Middle frontal gyrus (tissue), 1 donor: ENCODE measurements around the gene MGAT4C.
"Not testable (repeated sequence)": the region's sequence is repeated elsewhere in the genome, so short reads cannot be mapped to it uniquely, and the experiment has no call there.

ENCODE experiments used
- DNase-seq: peaks from one replicate; pipeline ENCODE4 v3.0.0-alpha.2; 2015; ENCODE audit warnings: low spot score; ENCODE audit errors: extremely low spot score

The MGAT4C gene

GRCh38 chr12:86256163-86256562, at the start of gene MGAT4C:
Gene MGAT4C, minus strand, starts transcription at chr12:86256391.
- no peak for DNase-seq

- not testable (repeated sequence) for DNase-seq
Measured at GRCh38 chr12:86296396-86296795, 40.2 kb upstream of the MGAT4C start.

- no peak for DNase-seq
Measured at GRCh38 chr12:86293682-86294240, 37.6 kb upstream of the MGAT4C start.

- DNase-seq: no peak
Measured at GRCh38 chr12:86292480-86292879, 36.3 kb upstream of the MGAT4C start.

GRCh38 chr12:86290615-86291014, 34.4 kb upstream of the MGAT4C start:
- no peak for DNase-seq

- DNase-seq: no peak
Measured at GRCh38 chr12:86286119-86286518, 29.9 kb upstream of the MGAT4C start.

GRCh38 chr12:86283620-86284019, 27.4 kb upstream of the MGAT4C start:
- no peak for DNase-seq

GRCh38 chr12:86275356-86275755, 19.2 kb upstream of the MGAT4C start:
- no peak for DNase-seq

DNA sequence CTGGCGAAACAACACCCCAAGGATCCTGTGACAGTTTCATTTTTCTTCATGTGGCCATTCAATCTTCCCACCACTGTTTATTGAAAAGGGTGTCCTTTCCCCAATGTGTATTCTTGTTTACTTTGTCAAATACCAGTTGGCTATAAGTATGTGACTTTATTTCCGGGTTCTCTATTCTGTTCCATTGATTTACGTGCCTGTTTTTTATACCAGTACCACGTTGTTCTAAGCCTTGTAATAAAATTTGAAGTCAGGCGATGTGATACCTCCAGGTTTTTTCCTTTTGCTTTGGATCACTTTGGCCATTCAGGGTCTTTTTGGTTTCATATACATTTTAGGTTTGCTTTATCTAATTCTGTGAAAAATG, 9.1 kb upstream of the MGAT4C start:
- no peak for DNase-seq

GRCh38 chr12:86264451-86265328, 8.5 kb upstream of the MGAT4C start:
- DNase-seq: no peak

DNA sequence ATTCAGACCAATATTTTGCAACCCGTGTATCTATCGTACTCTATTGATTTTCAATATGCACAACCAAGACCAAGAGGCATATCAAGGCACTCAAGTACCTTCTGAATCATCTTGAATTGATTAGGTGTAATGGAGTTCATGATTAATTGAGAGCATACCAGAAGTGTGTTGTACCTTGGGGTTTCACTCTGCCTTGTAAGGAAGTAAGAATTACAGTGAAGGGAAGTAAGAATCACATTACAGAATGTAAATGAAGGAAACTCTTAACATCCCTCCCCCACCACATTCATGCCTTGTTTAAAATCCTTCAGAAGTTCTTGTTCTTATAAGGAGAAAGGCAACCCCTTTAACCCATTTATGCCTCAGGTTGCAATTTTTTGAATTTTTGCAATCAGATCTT, 5.4 kb upstream of the MGAT4C start:
- DNase-seq: no peak

GRCh38 chr12:86261142-86261541, 5.0 kb upstream of the MGAT4C start:
- DNase-seq: no peak

DNA sequence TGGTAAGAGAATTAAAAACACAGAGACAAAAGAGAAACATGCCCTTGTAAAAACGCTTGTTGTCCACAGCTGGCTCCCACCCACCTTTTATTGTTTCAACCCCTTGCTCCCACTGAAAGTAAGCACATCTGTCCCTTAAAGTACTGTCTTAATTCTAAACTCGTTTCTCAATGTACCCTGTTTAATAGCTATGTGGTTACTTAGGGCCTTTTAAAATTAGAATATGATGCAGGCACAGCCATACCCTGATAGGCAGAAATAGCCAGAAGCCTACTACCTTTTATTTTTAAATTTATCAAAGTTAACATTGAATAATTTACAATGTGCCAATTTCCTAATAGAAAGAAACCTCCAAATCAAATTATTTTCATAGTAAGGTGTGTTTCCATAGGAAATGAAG, 4.0 kb upstream of the MGAT4C start:
- DNase-seq: no peak

- DNase-seq: no peak
Measured at GRCh38 chr12:86257134-86257533, 943 bp upstream of the MGAT4C start.

GRCh38 chr12:86254399-86255107, 1.6 kb downstream of the MGAT4C start:
- no peak for DNase-seq

- DNase-seq: no peak
Measured at GRCh38 chr12:86249851-86250250, 6.3 kb downstream of the MGAT4C start.

DNA sequence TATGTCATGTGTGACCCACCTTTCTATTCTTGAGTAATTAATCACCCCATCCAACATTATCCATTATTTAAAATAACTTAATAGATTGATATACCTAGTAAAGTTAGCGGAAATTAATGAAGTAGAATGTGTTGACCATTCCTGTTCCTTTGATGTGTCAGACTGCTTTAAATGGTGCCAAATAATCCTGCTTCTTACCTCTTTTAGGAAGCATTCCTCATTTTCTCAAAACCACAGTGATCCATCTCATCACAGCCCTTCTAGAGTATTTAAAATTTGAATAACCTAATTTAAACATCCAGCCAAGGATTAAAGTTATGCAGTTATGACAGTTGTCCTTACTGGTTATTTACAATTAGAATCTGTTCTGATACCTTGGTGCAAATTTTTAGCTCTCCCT, 6.9 kb downstream of the MGAT4C start:
- DNase-seq: no peak

GRCh38 chr12:86247871-86248270, 8.3 kb downstream of the MGAT4C start:
- no peak for DNase-seq

DNA sequence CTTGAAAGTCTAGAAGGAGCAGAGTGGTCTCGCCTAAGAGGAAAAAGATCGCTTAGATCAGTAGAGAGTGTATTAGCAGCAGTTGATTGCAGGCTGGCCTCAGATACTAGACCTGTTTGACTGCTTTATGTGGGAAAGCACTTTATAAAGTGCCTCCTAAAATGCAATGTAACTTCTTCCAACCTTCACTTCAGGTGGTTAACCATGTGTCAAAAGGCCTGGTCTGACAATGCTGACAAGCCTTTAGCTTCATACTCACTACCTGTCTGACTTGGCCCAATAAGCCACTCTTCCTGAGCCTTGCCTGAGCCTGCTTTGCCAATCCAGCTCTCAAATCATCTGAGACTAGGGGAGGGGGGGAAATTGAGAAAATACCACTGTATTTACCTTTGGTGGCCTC, 14.6 kb downstream of the MGAT4C start:
- DNase-seq: no peak

DNA sequence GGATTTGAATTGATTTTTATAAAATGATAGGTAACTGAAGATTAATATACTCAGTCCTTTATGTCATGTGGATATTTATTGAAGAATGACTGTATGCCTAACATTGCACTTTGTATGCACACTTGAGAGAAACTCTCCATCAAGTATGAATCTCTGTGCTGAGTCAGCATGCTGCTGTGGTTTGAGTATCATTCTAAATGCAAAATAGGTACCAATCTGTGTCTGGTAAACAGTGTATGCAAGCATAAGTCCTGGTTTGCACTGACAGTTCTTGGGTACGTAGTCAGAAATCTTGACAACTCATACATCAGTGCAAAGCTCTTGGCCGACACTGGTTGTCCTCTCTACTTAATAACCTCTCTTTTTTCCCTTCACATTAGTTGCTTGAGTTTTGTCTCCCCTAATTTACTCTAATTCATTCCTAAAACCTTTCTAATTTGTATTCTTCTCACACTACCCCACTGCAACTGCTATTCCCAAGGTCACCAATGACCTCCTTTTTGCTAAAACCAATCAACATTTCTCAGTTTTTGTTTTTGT, 21.8 kb downstream of the MGAT4C start:
- DNase-seq: no peak

DNA sequence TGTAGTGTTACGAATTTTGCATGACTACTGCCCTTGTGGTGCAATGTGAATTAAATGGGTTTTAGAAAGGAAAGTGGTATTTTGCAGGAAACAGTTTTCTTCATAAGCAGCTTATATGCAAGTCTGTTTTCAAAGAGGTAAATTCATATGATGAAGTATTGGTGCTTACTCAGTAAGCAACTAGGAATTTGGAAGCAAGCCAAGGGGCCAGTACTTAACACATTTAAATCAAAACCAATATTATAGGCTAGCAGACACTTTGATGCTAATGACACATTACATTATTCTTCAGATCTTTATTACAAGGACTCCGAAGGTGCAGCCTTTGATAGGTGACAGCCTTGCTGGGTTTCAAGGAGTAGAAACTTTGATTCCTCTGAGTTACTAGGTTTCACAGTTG, 23.1 kb downstream of the MGAT4C start:
- no peak for DNase-seq

DNA sequence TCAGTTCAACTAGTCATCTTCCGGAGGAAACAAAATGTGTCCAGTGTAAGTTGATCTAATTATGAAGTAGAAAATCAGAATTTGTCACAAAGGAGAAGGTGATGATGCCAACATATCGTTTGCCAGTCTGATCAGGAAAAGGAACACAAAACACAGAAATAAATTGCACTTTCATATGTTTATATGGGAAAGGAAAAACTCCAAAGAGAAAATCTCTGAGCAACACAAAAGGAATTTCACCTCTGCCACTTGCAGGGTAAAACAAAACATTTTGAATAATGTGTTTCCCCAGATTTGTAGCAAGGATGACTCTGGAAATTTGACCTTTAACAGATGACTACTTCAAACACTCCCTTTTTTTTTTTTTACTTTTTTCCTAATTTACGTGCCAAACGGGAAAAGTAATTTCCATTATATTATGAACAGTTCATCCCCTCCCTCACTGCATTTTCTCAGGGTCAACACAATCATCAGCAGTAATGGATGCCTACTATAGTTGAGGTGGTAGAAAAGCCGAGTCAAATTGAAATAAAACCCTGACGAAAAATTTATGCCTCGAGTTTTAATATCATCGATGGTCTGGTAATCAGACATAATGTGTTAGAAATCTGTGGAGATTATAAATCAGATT, 25.6 kb downstream of the MGAT4C start:
- DNase-seq: no peak
